ENCODE measurements around the gene PLCZ1. TPM values are rescaled to one million over a fixed set of nuclear protein-coding genes. Genes with fewer than 3 reads are reported as not detected.

Gene PLCZ1
- total and polyA plus RNA-seq, 10 of the 15 experiments (the other 5 are each of a cell fraction or from before 2014, with no cell fraction given): not detected

GRCh38 chr12:18653465-18653864, 84.3 kb downstream of the PLCZ1 start:
- WGBS (ENCODE audit: insufficient coverage, insufficient replicate concordance, low lambda C conversion rate, missing lambda C conversion rate): 0% methylated on average over 1 of the region's 1 CpG
- in situ Hi-C loops (cut with MboI): no loop called here

GRCh38 chr12:18652596-18652995, 85.2 kb downstream of the PLCZ1 start:
- ChIA-PET CTCF (no interaction called here), SMC1A (ENCODE audit: uncharacterized antibody, unreplicated experiment) (no interaction called here), POLR2A (no interaction called here), RAD21 (ENCODE audit: unreplicated experiment) (no interaction called here)
- H3K9me3 ChIP-seq (replicated peaks; ENCODE audit: control insufficient read depth, insufficient read depth, low read length): no peaks in the 10 kb centered on the region
- no peak for FAIRE-seq
- no peak overlapping the region for H2AFZ ChIP-seq (ENCODE audit: control insufficient read depth, low read depth, low read length)
- no peaks in the 10 kb centered on the region for H3K79me2 ChIP-seq (ENCODE audit: control insufficient read depth, insufficient read depth, low read length)
- in situ Hi-C loops (cut with MboI): no loop called here
- intact Hi-C loops (cut with micrococcal nuclease; ENCODE audit: unreplicated experiment): no loop called here
- H3K4me3 ChIP-seq: no peak overlapping the region
- ATAC-seq: no peak
- no peak for DNase-seq (ENCODE audit: low read depth, low spot score)
- no peaks in the 10 kb centered on the region for H4K20me1 ChIP-seq (ENCODE audit: control insufficient read depth, insufficient read depth)
- H3K4me2 ChIP-seq (ENCODE audit: control insufficient read depth, insufficient read depth): no peak overlapping the region
- no peak overlapping the region for H3K9ac ChIP-seq (ENCODE audit: control insufficient read depth, insufficient read depth, low read length)
- no peak overlapping the region for H3K27ac ChIP-seq (ENCODE audit: control insufficient read depth, insufficient read depth)
- no TSS peak for BruUV-seq (replicated peaks)
- H3K27me3 ChIP-seq (replicated peaks in 1 of 2; ENCODE audit: control insufficient read depth in 2 of 2, insufficient read depth in 2 of 2, low read length in 1 of 2): no peaks in the 10 kb centered on the region
- no peaks in the 10 kb centered on the region for H3K4me1 ChIP-seq (ENCODE audit: control insufficient read depth, insufficient read depth, low read length)
- H3K36me3 ChIP-seq (ENCODE audit: control insufficient read depth in 2 of 2, insufficient read depth in 2 of 2, low read length in 1 of 2): no peaks in the 10 kb centered on the region
- no peak for TF ChIP-seq PBX3 (IDR thresholded peaks at IDR 0.05; ENCODE audit: insufficient replicate concordance, low read depth, low read length)
- TF ChIP-seq NR2C2 (IDR thresholded peaks at IDR 0.05; ENCODE audit: borderline replicate concordance, control insufficient read depth, insufficient read length, low read depth): no peak
- TF ChIP-seq NFIC (IDR thresholded peaks at IDR 0.05; ENCODE audit: low read depth, low read length): no peak
- TF ChIP-seq ZBTB4 (CRISPR knock-in tag; IDR thresholded peaks at IDR 0.05): no peak
- TF ChIP-seq ETV6 (conservative IDR thresholded peaks at IDR 0.05 in 1 of 2, IDR thresholded peaks at IDR 0.05 in 1 of 2; ENCODE audit: borderline replicate concordance in 1 of 2, low read depth in 1 of 2): no peak
- no peak for TF ChIP-seq SIX5 (IDR thresholded peaks at IDR 0.05; ENCODE audit: low read depth, low read length, severe bottlenecking)

More at GRCh38 chr12:18653465-18653864, 84.3 kb downstream of the PLCZ1 start:
- Histone ChIP-seq H3K36me3 (ENCODE audit: control insufficient read depth in 2 of 2, insufficient read depth in 2 of 2, low read length in 1 of 2) (no peaks in the 10 kb centered on the region), H3K79me2 (ENCODE audit: control insufficient read depth, insufficient read depth, low read length) (no peaks in the 10 kb centered on the region), H3K4me2 (ENCODE audit: control insufficient read depth, insufficient read depth) (no peak overlapping the region), H3K27me3 (replicated peaks in 1 of 2; ENCODE audit: control insufficient read depth in 2 of 2, insufficient read depth in 2 of 2, low read length in 1 of 2) (no peaks in the 10 kb centered on the region), H3K27ac (ENCODE audit: control insufficient read depth, insufficient read depth) (no peak overlapping the region), H2AFZ (ENCODE audit: control insufficient read depth, low read depth, low read length) (no peak overlapping the region), H3K4me1 (ENCODE audit: control insufficient read depth, insufficient read depth, low read length) (no peaks in the 10 kb centered on the region), H3K4me3 (no peak overlapping the region), H3K9ac (ENCODE audit: control insufficient read depth, insufficient read depth, low read length) (no peak overlapping the region), H4K20me1 (ENCODE audit: control insufficient read depth, insufficient read depth) (no peaks in the 10 kb centered on the region), H3K9me3 (replicated peaks; ENCODE audit: control insufficient read depth, insufficient read depth, low read length) (no peaks in the 10 kb centered on the region)
- ChIA-PET POLR2A (no interaction called here), RAD21 (ENCODE audit: unreplicated experiment) (no interaction called here), SMC1A (ENCODE audit: uncharacterized antibody, unreplicated experiment) (no interaction called here), CTCF (no interaction called here)
- TF ChIP-seq EZH2 (IDR thresholded peaks at IDR 0.05; ENCODE audit: borderline replicate concordance, control insufficient read depth, low read depth, low read length) (no peak), NFYA (IDR thresholded peaks at IDR 0.05; ENCODE audit: borderline replicate concordance, low read depth, low read length) (no peak), ZNF622 (IDR thresholded peaks at IDR 0.05) (no peak), ZNF217 (IDR thresholded peaks at IDR 0.05) (no peak), NR2F1 (conservative IDR thresholded peaks at IDR 0.05) (no peak), POLR2A (IDR thresholded peaks at IDR 0.05; ENCODE audit: low read depth, low read length) (no peak), BHLHE40 (IDR thresholded peaks at IDR 0.05; ENCODE audit: borderline replicate concordance in 1 of 2, low read depth in 2 of 2, low read length in 1 of 2) (no peak), TCF7 (IDR thresholded peaks at IDR 0.05; ENCODE audit: borderline replicate concordance) (no peak), JUND (IDR thresholded peaks at IDR 0.05; ENCODE audit: low read depth, low read length) (no peak), KAT2A (conservative IDR thresholded peaks at IDR 0.05; ENCODE audit: control insufficient read depth, low read depth, low read length) (no peak), MXI1 (IDR thresholded peaks at IDR 0.05; ENCODE audit: low read depth, low read length) (no peak), DPF2 (IDR thresholded peaks at IDR 0.05) (no peak), POU2F2 (IDR thresholded peaks at IDR 0.05; ENCODE audit: borderline replicate concordance, low read depth, low read length) (no peak), MYB (IDR thresholded peaks at IDR 0.05; ENCODE audit: borderline replicate concordance, low read depth, low read length) (no peak)
- DNase-seq (ENCODE audit: low read depth, low spot score): no peak
- ATAC-seq: no peak
- intact Hi-C loops (cut with micrococcal nuclease; ENCODE audit: unreplicated experiment): no loop called here
- FAIRE-seq: no peak
- no TSS peak for BruUV-seq (replicated peaks)
